ENCODE measurements around the gene RPS6KL1.

GRCh38 chr14:74949191-74949601 lies 26.1 kb upstream of the RPS6KL1 start:
- TF ChIP-seq CREB1 (IDR thresholded peaks at IDR 0.05; ENCODE audit: low read depth), result no peak
- TF ChIP-seq EP300 (IDR thresholded peaks at IDR 0.05; ENCODE audit: borderline replicate concordance), result no peak
- TF ChIP-seq, protein P1, sequence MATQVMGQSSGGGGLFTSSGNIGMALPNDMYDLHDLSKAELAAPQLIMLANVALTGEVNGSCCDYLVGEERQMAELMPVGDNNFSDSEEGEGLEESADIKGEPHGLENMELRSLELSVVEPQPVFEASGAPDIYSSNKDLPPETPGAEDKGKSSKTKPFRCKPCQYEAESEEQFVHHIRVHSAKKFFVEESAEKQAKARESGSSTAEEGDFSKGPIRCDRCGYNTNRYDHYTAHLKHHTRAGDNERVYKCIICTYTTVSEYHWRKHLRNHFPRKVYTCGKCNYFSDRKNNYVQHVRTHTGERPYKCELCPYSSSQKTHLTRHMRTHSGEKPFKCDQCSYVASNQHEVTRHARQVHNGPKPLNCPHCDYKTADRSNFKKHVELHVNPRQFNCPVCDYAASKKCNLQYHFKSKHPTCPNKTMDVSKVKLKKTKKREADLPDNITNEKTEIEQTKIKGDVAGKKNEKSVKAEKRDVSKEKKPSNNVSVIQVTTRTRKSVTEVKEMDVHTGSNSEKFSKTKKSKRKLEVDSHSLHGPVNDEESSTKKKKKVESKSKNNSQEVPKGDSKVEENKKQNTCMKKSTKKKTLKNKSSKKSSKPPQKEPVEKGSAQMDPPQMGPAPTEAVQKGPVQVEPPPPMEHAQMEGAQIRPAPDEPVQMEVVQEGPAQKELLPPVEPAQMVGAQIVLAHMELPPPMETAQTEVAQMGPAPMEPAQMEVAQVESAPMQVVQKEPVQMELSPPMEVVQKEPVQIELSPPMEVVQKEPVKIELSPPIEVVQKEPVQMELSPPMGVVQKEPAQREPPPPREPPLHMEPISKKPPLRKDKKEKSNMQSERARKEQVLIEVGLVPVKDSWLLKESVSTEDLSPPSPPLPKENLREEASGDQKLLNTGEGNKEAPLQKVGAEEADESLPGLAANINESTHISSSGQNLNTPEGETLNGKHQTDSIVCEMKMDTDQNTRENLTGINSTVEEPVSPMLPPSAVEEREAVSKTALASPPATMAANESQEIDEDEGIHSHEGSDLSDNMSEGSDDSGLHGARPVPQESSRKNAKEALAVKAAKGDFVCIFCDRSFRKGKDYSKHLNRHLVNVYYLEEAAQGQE (IDR thresholded peaks at IDR 0.05; ENCODE audit: low read depth), result no peak

Measured in Ishikawa (cell line).